ENCODE measurements around the gene SMIM22. TPM values are rescaled to one million over a fixed set of nuclear protein-coding genes. Genes with fewer than 3 reads are reported as not detected.

Gene SMIM22
- total RNA-seq, 1 donor from 2014 or later = not detected

GRCh38 chr16:4796982-4797804 lies 2.0 kb downstream of the SMIM22 start:
- H3K9me3 ChIP-seq (ENCODE audit: insufficient read depth, low read depth, low read length) = no peaks in the 10 kb centered on the region
- H4K20me1 ChIP-seq (ENCODE audit: insufficient read depth, low read length) = peaks cover 16% of the 10 kb centered on the region
- no peak for FAIRE-seq
- H3K4me3 Mint-ChIP-seq (ENCODE audit: unreplicated experiment) = no peak overlapping the region
- no peaks in the 10 kb centered on the region for H3K79me2 ChIP-seq (ENCODE audit: insufficient read depth, low read length)
- no peaks in the 10 kb centered on the region for H3K27me3 Mint-ChIP-seq (ENCODE audit: low read depth, unreplicated experiment)
- no peak overlapping the region for H3K27ac ChIP-seq (ENCODE audit: low read depth, low read length)
- H3K9ac ChIP-seq (ENCODE audit: low read length) = no peak overlapping the region
- no peaks in the 10 kb centered on the region for H3K4me1 Mint-ChIP-seq (ENCODE audit: low read depth, unreplicated experiment)
- no peaks in the 10 kb centered on the region for H3K9me3 Mint-ChIP-seq (ENCODE audit: unreplicated experiment)
- no peak overlapping the region for H3K27ac Mint-ChIP-seq (ENCODE audit: unreplicated experiment)
- peaks cover 2% of the 10 kb centered on the region for H3K36me3 ChIP-seq (ENCODE audit: insufficient read depth, low read length)
- H3K36me3 Mint-ChIP-seq (ENCODE audit: low read depth, unreplicated experiment) = peaks cover 8% of the 10 kb centered on the region
- no peak overlapping the region for H3K4me3 ChIP-seq (ENCODE audit: insufficient read depth, low read depth, low read length)
- peaks cover 8% of the 10 kb centered on the region for H3K4me1 ChIP-seq (ENCODE audit: insufficient read depth, low read length)
- no peak overlapping the region for H2AFZ ChIP-seq (ENCODE audit: low read depth, low read length)
- no peaks in the 10 kb centered on the region for H3K27me3 ChIP-seq (ENCODE audit: insufficient read depth, low read length)
- no peak for DNase-seq (ENCODE audit: low read depth)
- TF ChIP-seq, protein P1, sequence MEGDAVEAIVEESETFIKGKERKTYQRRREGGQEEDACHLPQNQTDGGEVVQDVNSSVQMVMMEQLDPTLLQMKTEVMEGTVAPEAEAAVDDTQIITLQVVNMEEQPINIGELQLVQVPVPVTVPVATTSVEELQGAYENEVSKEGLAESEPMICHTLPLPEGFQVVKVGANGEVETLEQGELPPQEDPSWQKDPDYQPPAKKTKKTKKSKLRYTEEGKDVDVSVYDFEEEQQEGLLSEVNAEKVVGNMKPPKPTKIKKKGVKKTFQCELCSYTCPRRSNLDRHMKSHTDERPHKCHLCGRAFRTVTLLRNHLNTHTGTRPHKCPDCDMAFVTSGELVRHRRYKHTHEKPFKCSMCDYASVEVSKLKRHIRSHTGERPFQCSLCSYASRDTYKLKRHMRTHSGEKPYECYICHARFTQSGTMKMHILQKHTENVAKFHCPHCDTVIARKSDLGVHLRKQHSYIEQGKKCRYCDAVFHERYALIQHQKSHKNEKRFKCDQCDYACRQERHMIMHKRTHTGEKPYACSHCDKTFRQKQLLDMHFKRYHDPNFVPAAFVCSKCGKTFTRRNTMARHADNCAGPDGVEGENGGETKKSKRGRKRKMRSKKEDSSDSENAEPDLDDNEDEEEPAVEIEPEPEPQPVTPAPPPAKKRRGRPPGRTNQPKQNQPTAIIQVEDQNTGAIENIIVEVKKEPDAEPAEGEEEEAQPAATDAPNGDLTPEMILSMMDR (IDR thresholded peaks at IDR 0.05; ENCODE audit: insufficient read depth, low read depth, low read length) = no peak
- TF ChIP-seq EZH2 (IDR thresholded peaks at IDR 0.05; ENCODE audit: insufficient read depth, low read length) = no peak
- H3K4me2 ChIP-seq (ENCODE audit: low read length) = no peak overlapping the region

GRCh38 chr16:4797805-4798252 lies 2.7 kb downstream of the SMIM22 start:
- Mint-ChIP-seq H3K4me3 (ENCODE audit: unreplicated experiment) (no peak overlapping the region), H3K27me3 (ENCODE audit: low read depth, unreplicated experiment) (no peaks in the 10 kb centered on the region), H3K4me1 (ENCODE audit: low read depth, unreplicated experiment) (no peaks in the 10 kb centered on the region), H3K9me3 (ENCODE audit: unreplicated experiment) (no peaks in the 10 kb centered on the region), H3K36me3 (ENCODE audit: low read depth, unreplicated experiment) (peaks cover 8% of the 10 kb centered on the region), H3K27ac (ENCODE audit: unreplicated experiment) (no peak overlapping the region)
- Histone ChIP-seq H3K9ac (ENCODE audit: low read length) (no peak overlapping the region), H3K27me3 (ENCODE audit: insufficient read depth, low read length) (no peaks in the 10 kb centered on the region), H3K79me2 (ENCODE audit: insufficient read depth, low read length) (no peaks in the 10 kb centered on the region), H3K36me3 (ENCODE audit: insufficient read depth, low read length) (peaks cover 2% of the 10 kb centered on the region), H3K4me2 (ENCODE audit: low read length) (no peak overlapping the region), H4K20me1 (ENCODE audit: insufficient read depth, low read length) (peaks cover 16% of the 10 kb centered on the region), H3K27ac (ENCODE audit: low read depth, low read length) (no peak overlapping the region), H3K9me3 (ENCODE audit: insufficient read depth, low read depth, low read length) (no peaks in the 10 kb centered on the region), H2AFZ (ENCODE audit: low read depth, low read length) (no peak overlapping the region), H3K4me1 (ENCODE audit: insufficient read depth, low read length) (peaks cover 8% of the 10 kb centered on the region), H3K4me3 (ENCODE audit: insufficient read depth, low read depth, low read length) (no peak overlapping the region)
- no peak for DNase-seq (ENCODE audit: low read depth)
- no peak for FAIRE-seq
- TF ChIP-seq, protein P1 (IDR thresholded peaks at IDR 0.05; ENCODE audit: insufficient read depth, low read depth, low read length) = no peak

- Histone ChIP-seq H3K4me3 (ENCODE audit: insufficient read depth, low read depth, low read length) (no peak overlapping the region), H3K9me3 (ENCODE audit: insufficient read depth, low read depth, low read length) (no peaks in the 10 kb centered on the region), H4K20me1 (ENCODE audit: insufficient read depth, low read length) (peaks cover 16% of the 10 kb centered on the region), H3K4me1 (ENCODE audit: insufficient read depth, low read length) (peaks cover 9% of the 10 kb centered on the region), H3K79me2 (ENCODE audit: insufficient read depth, low read length) (no peaks in the 10 kb centered on the region), H3K36me3 (ENCODE audit: insufficient read depth, low read length) (peaks cover 2% of the 10 kb centered on the region), H3K27ac (ENCODE audit: low read depth, low read length) (no peak overlapping the region), H3K9ac (ENCODE audit: low read length) (no peak overlapping the region), H2AFZ (ENCODE audit: low read depth, low read length) (no peak overlapping the region), H3K4me2 (ENCODE audit: low read length) (no peak overlapping the region), H3K27me3 (ENCODE audit: insufficient read depth, low read length) (no peaks in the 10 kb centered on the region)
- Mint-ChIP-seq H3K27ac (ENCODE audit: unreplicated experiment) (no peak overlapping the region), H3K36me3 (ENCODE audit: low read depth, unreplicated experiment) (peaks cover 8% of the 10 kb centered on the region), H3K4me3 (ENCODE audit: unreplicated experiment) (no peak overlapping the region), H3K27me3 (ENCODE audit: low read depth, unreplicated experiment) (no peaks in the 10 kb centered on the region), H3K4me1 (ENCODE audit: low read depth, unreplicated experiment) (peaks cover 2% of the 10 kb centered on the region), H3K9me3 (ENCODE audit: unreplicated experiment) (no peaks in the 10 kb centered on the region)
- TF ChIP-seq, protein P1 (IDR thresholded peaks at IDR 0.05; ENCODE audit: insufficient read depth, low read depth, low read length) = no peak
- no peak for TF ChIP-seq EZH2 (IDR thresholded peaks at IDR 0.05; ENCODE audit: insufficient read depth, low read length)
- DNase-seq (ENCODE audit: low read depth) (no peak), FAIRE-seq (no peak)
Observed at GRCh38 chr16:4798456-4798855, 3.3 kb downstream of the SMIM22 start.
